GM15510 (cell line): ENCODE measurements around the gene ADAP1.

Source experiments
- POLR2A ChIP-seq: IDR thresholded peaks from 3 replicates; pipeline ENCODE4 v1.6.1; 2011; ENCODE audit warnings: borderline replicate concordance; ENCODE audit not compliant: insufficient read length; ENCODE audit errors: extremely low read depth

Gene ADAP1

DNA sequence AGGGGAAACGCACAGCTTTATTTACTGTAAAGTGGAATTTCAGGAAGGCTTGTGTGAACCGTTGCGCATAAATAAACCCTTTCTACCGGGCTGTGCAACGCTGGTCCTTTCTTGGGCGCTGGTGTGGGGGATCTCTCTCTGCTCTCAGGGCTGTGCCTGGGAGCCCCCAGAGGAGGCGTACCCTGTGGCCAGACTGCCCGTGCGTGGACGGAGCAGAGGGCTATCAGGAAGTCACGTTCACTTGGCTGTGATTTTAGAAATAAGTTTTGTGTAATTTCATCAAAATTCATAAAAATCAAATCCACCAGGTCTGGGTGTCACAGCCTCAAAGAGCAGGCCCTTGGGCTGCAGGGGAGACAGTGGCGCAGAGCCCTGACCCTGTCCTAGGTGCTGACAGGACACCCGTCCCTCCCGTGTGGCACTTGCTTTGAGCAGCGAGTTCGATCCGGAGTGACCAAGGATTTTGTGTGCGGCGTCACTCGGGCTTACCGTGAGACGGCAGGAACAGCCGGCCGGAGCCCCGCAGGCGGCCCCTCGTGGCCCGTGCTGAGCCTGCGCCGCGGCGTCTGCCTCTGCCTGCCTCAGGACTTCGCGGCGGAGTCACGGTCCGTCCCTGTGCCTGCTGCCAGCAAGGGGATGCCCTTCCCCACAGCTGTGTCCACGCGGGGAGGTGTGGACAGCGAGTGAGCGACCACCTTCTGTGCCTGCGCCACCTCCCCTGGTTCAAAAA is 58.0 kb downstream of the ADAP1 start:
- TF ChIP-seq POLR2A, result no peak

- no peak for TF ChIP-seq POLR2A
These were observed 58.9 kb downstream of the ADAP1 start for GRCh38 chr7:895451-896052.

DNA sequence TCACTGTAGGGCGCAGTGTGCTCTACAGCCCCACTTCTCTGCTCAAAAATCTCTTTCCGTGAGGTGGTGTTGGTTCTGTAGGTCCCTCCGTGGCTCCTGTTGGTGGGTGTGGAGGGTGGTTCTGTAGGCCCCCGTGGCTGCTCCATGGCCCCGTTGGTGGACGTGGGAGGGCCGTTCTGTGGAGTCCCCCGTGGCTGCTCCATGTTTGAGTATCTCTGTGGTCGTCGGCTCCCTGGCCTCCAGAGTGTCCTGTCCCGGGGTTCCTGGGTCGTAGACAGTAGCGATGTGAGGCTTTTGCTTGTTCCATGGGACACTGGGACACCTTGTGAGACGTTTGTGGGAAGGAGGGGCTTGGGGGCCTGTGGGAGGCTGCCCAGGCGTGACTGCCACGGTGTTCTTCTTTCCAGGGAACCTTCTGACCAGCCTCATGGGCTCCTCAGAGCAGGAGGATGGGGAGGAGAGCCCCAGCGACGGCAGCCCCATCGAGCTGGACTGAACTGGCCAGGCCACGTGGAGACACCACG is 59.5 kb downstream of the ADAP1 start:
- TF ChIP-seq POLR2A, result no peak

GRCh38 chr7:894164-894867 is 60.2 kb downstream of the ADAP1 start:
- TF ChIP-seq POLR2A, result no peak

- TF ChIP-seq POLR2A, result no peak
These were observed 60.8 kb downstream of the ADAP1 start for GRCh38 chr7:893686-894085.

GRCh38 chr7:892648-893593 is 61.6 kb downstream of the ADAP1 start:
- TF ChIP-seq POLR2A, result no peak

GRCh38 chr7:891805-892204 is 62.7 kb downstream of the ADAP1 start:
- no peak for TF ChIP-seq POLR2A

GRCh38 chr7:891291-891690 is 63.2 kb downstream of the ADAP1 start:
- no peak for TF ChIP-seq POLR2A

- TF ChIP-seq POLR2A, result no peak
These were observed 63.6 kb downstream of the ADAP1 start for GRCh38 chr7:890868-891267.

GRCh38 chr7:889391-889790 is 65.1 kb downstream of the ADAP1 start:
- TF ChIP-seq POLR2A, result no peak

GRCh38 chr7:889025-889390 is 65.5 kb downstream of the ADAP1 start:
- no peak for TF ChIP-seq POLR2A

GRCh38 chr7:888081-889024 is 66.1 kb downstream of the ADAP1 start:
- no peak for TF ChIP-seq POLR2A

- TF ChIP-seq POLR2A, result no peak
These were observed 67.0 kb downstream of the ADAP1 start for GRCh38 chr7:887488-887820.
